ENCODE results near the gene SPTLC1.
"Not testable (repeated sequence)": the region's sequence is repeated elsewhere in the genome, so short reads cannot be mapped to it uniquely, and the experiment has no call there.

SPTLC1 gene

GRCh38 chr9:92010705-92011536, 104.3 kb downstream of the SPTLC1 start:
- H3K4me3 ChIP-seq (replicated peaks; ENCODE audit: low read depth, low read length): no peak overlapping the region
- no peak for TF ChIP-seq CTCF (IDR thresholded peaks at IDR 0.05; ENCODE audit: insufficient read depth, low read length, poor library complexity, severe bottlenecking)
- DNase-seq (ENCODE audit: extremely low read depth, insufficient read length): no peak
- H3K36me3 ChIP-seq (ENCODE audit: control insufficient read depth, insufficient read depth, low read length): no peaks in the 10 kb centered on the region
- no peaks in the 10 kb centered on the region for H3K27me3 ChIP-seq (replicated peaks; ENCODE audit: control insufficient read depth, insufficient read depth, low read length)

- H3K27me3 ChIP-seq (replicated peaks; ENCODE audit: control insufficient read depth, insufficient read depth, low read length); H3K36me3 ChIP-seq (ENCODE audit: control insufficient read depth, insufficient read depth, low read length); H3K4me3 ChIP-seq (replicated peaks; ENCODE audit: low read depth, low read length); DNase-seq (ENCODE audit: extremely low read depth, insufficient read length): not testable (repeated sequence)
Observed at GRCh38 chr9:92010253-92010652, 105.0 kb downstream of the SPTLC1 start.

- DNase-seq (ENCODE audit: extremely low read depth, insufficient read length): no peak
Observed at GRCh38 chr9:92008041-92008440, 107.2 kb downstream of the SPTLC1 start.

GRCh38 chr9:92004045-92004392, 111.2 kb downstream of the SPTLC1 start:
- H3K4me3 ChIP-seq (replicated peaks; ENCODE audit: low read depth, low read length): no peak overlapping the region
- no peak for DNase-seq (ENCODE audit: extremely low read depth, insufficient read length)
- no peak for TF ChIP-seq CTCF (IDR thresholded peaks at IDR 0.05; ENCODE audit: insufficient read depth, low read length, poor library complexity, severe bottlenecking)
- no peaks in the 10 kb centered on the region for H3K36me3 ChIP-seq (ENCODE audit: control insufficient read depth, insufficient read depth, low read length)
- H3K27me3 ChIP-seq (replicated peaks; ENCODE audit: control insufficient read depth, insufficient read depth, low read length): no peaks in the 10 kb centered on the region

More at GRCh38 chr9:92008041-92008440, 107.2 kb downstream of the SPTLC1 start:
- Histone ChIP-seq H3K27me3 (replicated peaks; ENCODE audit: control insufficient read depth, insufficient read depth, low read length) (no peaks in the 10 kb centered on the region), H3K4me3 (replicated peaks; ENCODE audit: low read depth, low read length) (no peak overlapping the region), H3K36me3 (ENCODE audit: control insufficient read depth, insufficient read depth, low read length) (no peaks in the 10 kb centered on the region)
- TF ChIP-seq CTCF (IDR thresholded peaks at IDR 0.05; ENCODE audit: insufficient read depth, low read length, poor library complexity, severe bottlenecking): no peak

GRCh38 chr9:92003308-92004044, 111.7 kb downstream of the SPTLC1 start:
- Histone ChIP-seq H3K36me3 (ENCODE audit: control insufficient read depth, insufficient read depth, low read length) (no peaks in the 10 kb centered on the region), H3K4me3 (replicated peaks; ENCODE audit: low read depth, low read length) (no peak overlapping the region), H3K27me3 (replicated peaks; ENCODE audit: control insufficient read depth, insufficient read depth, low read length) (no peaks in the 10 kb centered on the region)
- no peak for TF ChIP-seq CTCF (IDR thresholded peaks at IDR 0.05; ENCODE audit: insufficient read depth, low read length, poor library complexity, severe bottlenecking)
- no peak for DNase-seq (ENCODE audit: extremely low read depth, insufficient read length)

- H3K36me3 ChIP-seq (ENCODE audit: control insufficient read depth, insufficient read depth, low read length); DNase-seq (ENCODE audit: extremely low read depth, insufficient read length); H3K27me3 ChIP-seq (replicated peaks; ENCODE audit: control insufficient read depth, insufficient read depth, low read length); H3K4me3 ChIP-seq (replicated peaks; ENCODE audit: low read depth, low read length): not testable (repeated sequence)
Observed at GRCh38 chr9:92001948-92002347, 113.3 kb downstream of the SPTLC1 start.

All from GM06990 (cell line).